HG02943 (cell line): ENCODE results near the gene ANXA1.
A peak's percentile ranks its signal among the peaks of the same experiment; 100 is the strongest.

Experiments
- ATAC-seq: cut with Tn5 transposase; IDR thresholded peaks from one replicate; pipeline ENCODE4 v1.9.1; 2021; ENCODE audit warnings: mild to moderate bottlenecking, low read depth, moderate library complexity; ENCODE audit not compliant: unreplicated experiment

The ANXA1 gene

GRCh38 chr9:73137914-73138313 lies 13.8 kb upstream of the ANXA1 start:
- no peak for ATAC-seq

- no peak for ATAC-seq
Measured at GRCh38 chr9:73138516-73138915, 13.1 kb upstream of the ANXA1 start.

GRCh38 chr9:73141282-73141681 lies 10.4 kb upstream of the ANXA1 start:
- ATAC-seq = no peak

GRCh38 chr9:73143711-73144328 lies 7.8 kb upstream of the ANXA1 start:
- no peak for ATAC-seq

- ATAC-seq = no peak
Measured at GRCh38 chr9:73146111-73146815, 5.4 kb upstream of the ANXA1 start.

GRCh38 chr9:73148447-73148937 lies 3.2 kb upstream of the ANXA1 start:
- ATAC-seq = no peak

- ATAC-seq = peak; percentile 58
Measured at GRCh38 chr9:73149371-73150067, 2.1 kb upstream of the ANXA1 start.

- no peak for ATAC-seq
Measured at GRCh38 chr9:73152543-73152844, 829 bp downstream of the ANXA1 start.

- peak; percentile 55 for ATAC-seq
Measured at GRCh38 chr9:73152953-73153352, 1.3 kb downstream of the ANXA1 start.

- no peak for ATAC-seq
Measured at GRCh38 chr9:73153793-73154227, 2.1 kb downstream of the ANXA1 start.

GRCh38 chr9:73154271-73154670 lies 2.6 kb downstream of the ANXA1 start:
- no peak for ATAC-seq

GRCh38 chr9:73154722-73155121 lies 3.1 kb downstream of the ANXA1 start:
- ATAC-seq = no peak

- ATAC-seq = no peak
Measured at GRCh38 chr9:73155377-73155776, 3.7 kb downstream of the ANXA1 start.

GRCh38 chr9:73155968-73156864 lies 4.6 kb downstream of the ANXA1 start:
- no peak for ATAC-seq

- ATAC-seq = no peak
Measured at GRCh38 chr9:73156865-73157187, 5.2 kb downstream of the ANXA1 start.

GRCh38 chr9:73157811-73158210 lies 6.1 kb downstream of the ANXA1 start:
- no peak for ATAC-seq

- ATAC-seq = no peak
Measured at GRCh38 chr9:73158723-73159122, 7.1 kb downstream of the ANXA1 start.

GRCh38 chr9:73160868-73161267 lies 9.2 kb downstream of the ANXA1 start:
- no peak for ATAC-seq

GRCh38 chr9:73162987-73163768 lies 11.5 kb downstream of the ANXA1 start:
- ATAC-seq = no peak

- no peak for ATAC-seq
Measured at GRCh38 chr9:73165911-73166310, 14.2 kb downstream of the ANXA1 start.
